GM23338 (cell line): ENCODE measurements around the gene MYO16. TPM values are rescaled to one million over a fixed set of nuclear protein-coding genes. Genes with fewer than 3 reads are reported as not detected.

Experiments
- ATAC-seq: fragments of 200-7000 bp; cut with Tn5 transposase; 3 replicates; pipeline ENCODE4 v1.9.1; 2020
- DNase-seq: peaks from one replicate; pipeline ENCODE4 v3.0.0-alpha.2; 2015; ENCODE audit warnings: low spot score
- H2AFZ ChIP-seq: fragments of 200-600 bp; sonication (generic); 2 replicates; pipeline ENCODE4 v1.8.0; 2016; ENCODE audit warnings: antibody characterized with exemption, mild to moderate bottlenecking, moderate library complexity
- H3F3A ChIP-seq: fragments of 200-600 bp; sonication (generic); replicated peaks from 2 replicates; pipeline ENCODE4 v1.8.0; 2017; ENCODE audit warnings: antibody characterized with exemption, mixed run types, low read depth
- H3K27ac ChIP-seq: fragments of 200-600 bp; sonication (generic); 2 replicates; pipeline ENCODE4 v1.6.1; 2016; ENCODE audit warnings: low read depth
- H3K27me3 ChIP-seq: fragments of 200-600 bp; sonication (generic); 2 replicates; pipeline ENCODE4 v1.8.0; 2016; ENCODE audit warnings: mild to moderate bottlenecking, mixed run types, moderate library complexity; ENCODE audit not compliant: insufficient read depth
- H3K36me3 ChIP-seq: fragments of 200-600 bp; sonication (generic); 2 replicates; pipeline ENCODE4 v1.8.0; 2016; ENCODE audit warnings: mild to moderate bottlenecking; ENCODE audit not compliant: insufficient read depth
- H3K4me1 ChIP-seq: fragments of 200-600 bp; sonication (generic); 2 replicates; pipeline ENCODE4 v1.8.0; 2016; ENCODE audit warnings: mild to moderate bottlenecking, moderate library complexity; ENCODE audit not compliant: insufficient read depth
- H3K4me2 ChIP-seq: fragments of 200-600 bp; sonication (generic); 2 replicates; pipeline ENCODE4 v1.7.1; 2017; ENCODE audit warnings: mixed run types
- H3K4me3 ChIP-seq: fragments of 200-600 bp; sonication (generic); 2 replicates; pipeline ENCODE4 v1.6.1; 2016; ENCODE audit warnings: mixed run types
- H3K79me2 ChIP-seq: fragments of 200-600 bp; sonication (generic); replicated peaks from 2 replicates; pipeline ENCODE4 v1.8.0; 2017; ENCODE audit warnings: mild to moderate bottlenecking; ENCODE audit not compliant: insufficient read depth
- H3K9me2 ChIP-seq: fragments of 200-600 bp; sonication (generic); 2 replicates; pipeline ENCODE4 v1.8.0; 2017; ENCODE audit not compliant: insufficient read depth
- H4K20me1 ChIP-seq: fragments of 200-600 bp; sonication (generic); replicated peaks from 2 replicates; pipeline ENCODE4 v1.8.0; 2017; ENCODE audit warnings: mild to moderate bottlenecking; ENCODE audit not compliant: insufficient read depth
- H3K27ac Mint-ChIP-seq: 2 replicates; pipeline ENCODE4 v1.8.0; 2020; ENCODE audit warnings: inconsistent platforms, mild to moderate bottlenecking, moderate library complexity, mixed read lengths
- H3K27me3 Mint-ChIP-seq: 3 replicates; pipeline ENCODE4 v1.8.0; 2022; ENCODE audit warnings: low read depth, mild to moderate bottlenecking, moderate library complexity, mixed read lengths, inconsistent platforms; ENCODE audit not compliant: insufficient read depth, poor library complexity
- H3K36me3 Mint-ChIP-seq: 3 replicates; pipeline ENCODE4 v1.8.0; 2021; ENCODE audit warnings: low read depth, mild to moderate bottlenecking, inconsistent platforms, moderate library complexity, mixed read lengths
- H3K4me1 Mint-ChIP-seq: 3 replicates; pipeline ENCODE4 v1.8.0; 2020; ENCODE audit warnings: mild to moderate bottlenecking, inconsistent platforms, mixed read lengths
- H3K4me3 Mint-ChIP-seq: 3 replicates; pipeline ENCODE4 v1.8.0; 2021; ENCODE audit warnings: moderate library complexity, mild to moderate bottlenecking, inconsistent platforms, mixed read lengths
- H3K9me3 Mint-ChIP-seq: 3 replicates; pipeline ENCODE4 v1.8.0; 2020; ENCODE audit warnings: moderate library complexity, mild to moderate bottlenecking, inconsistent platforms, mixed read lengths
- CREB1 ChIP-seq: fragments of 250-450 bp; sonication (Bioruptor Pico); IDR thresholded peaks from 2 replicates; pipeline ENCODE4 v1.5.0; 2020; ENCODE audit warnings: low read depth, mild to moderate bottlenecking, moderate library complexity
- ETS1 ChIP-seq: IDR thresholded peaks from 2 replicates; pipeline ENCODE4 v1.6.1; 2016; ENCODE audit warnings: antibody characterized with exemption
- EZH2 ChIP-seq: fragments of 200-600 bp; sonication (generic); IDR thresholded peaks from one replicate; pipeline ENCODE4 v1.8.0; 2017; ENCODE audit warnings: antibody characterized with exemption, mild to moderate bottlenecking, low read depth; ENCODE audit not compliant: unreplicated experiment
- EZH2phosphoT487 ChIP-seq: fragments of 200-600 bp; sonication (generic); IDR thresholded peaks from one replicate; pipeline ENCODE4 v1.8.1; 2018; ENCODE audit warnings: antibody characterized with exemption; ENCODE audit not compliant: unreplicated experiment
- JUNB ChIP-seq: IDR thresholded peaks from one replicate; pipeline ENCODE4 v1.6.1; 2016; ENCODE audit warnings: antibody characterized with exemption; ENCODE audit not compliant: unreplicated experiment
- POLR2AphosphoS5 ChIP-seq: IDR thresholded peaks from 2 replicates; pipeline ENCODE4 v1.6.1; 2016; ENCODE audit warnings: antibody characterized with exemption, low read depth
- STAT1 ChIP-seq: IDR thresholded peaks from one replicate; pipeline ENCODE4 v1.6.1; 2016; ENCODE audit warnings: antibody characterized with exemption; ENCODE audit not compliant: unreplicated experiment
- ZNF462 ChIP-seq: fragments of 250-450 bp; sonication (Bioruptor Pico); IDR thresholded peaks from 2 replicates; pipeline ENCODE4 v1.5.0; 2020; ENCODE audit warnings: mild to moderate bottlenecking, moderate library complexity
- polyA plus RNA-seq: library from polyadenylated mRNA; unstranded; fragments of >200 nt; fragmentation: Nextera tagmentation; extraction: Ambion mirVana; gene quantifications from 2 replicates; pipeline ENCODE4 v1.2.1, GENCODE V29; 2016
- total RNA-seq: library from RNA; depleted of rRNA; stranded (reverse); fragments of >200 nt; shearing (Covaris generic); gene quantifications from 2 replicates; pipeline ENCODE4 v1.2.3, GENCODE V29; 2014
- TF ChIP-seq, protein P1 (sequence below), 2 experiments: fragments of 200-600 bp in 1 of 2; sonication (generic) in 1 of 2; conservative IDR thresholded peaks; 2 replicates each; pipeline versions ENCODE4 v1.5.1 to v1.6.1; 2016 to 2017; ENCODE audit warnings: antibody characterized with exemption in 2 of 2, low read depth in 2 of 2, mild to moderate bottlenecking in 2 of 2, moderate library complexity in 1 of 2
- TF ChIP-seq, protein P2 (sequence below): IDR thresholded peaks from one replicate; pipeline ENCODE4 v1.6.1; 2018; ENCODE audit warnings: antibody characterized with exemption; ENCODE audit not compliant: unreplicated experiment

MYO16 gene
- total and polyA plus RNA-seq, 2 experiments from 2014 or later: 0.10 to 0.13 TPM

DNA sequence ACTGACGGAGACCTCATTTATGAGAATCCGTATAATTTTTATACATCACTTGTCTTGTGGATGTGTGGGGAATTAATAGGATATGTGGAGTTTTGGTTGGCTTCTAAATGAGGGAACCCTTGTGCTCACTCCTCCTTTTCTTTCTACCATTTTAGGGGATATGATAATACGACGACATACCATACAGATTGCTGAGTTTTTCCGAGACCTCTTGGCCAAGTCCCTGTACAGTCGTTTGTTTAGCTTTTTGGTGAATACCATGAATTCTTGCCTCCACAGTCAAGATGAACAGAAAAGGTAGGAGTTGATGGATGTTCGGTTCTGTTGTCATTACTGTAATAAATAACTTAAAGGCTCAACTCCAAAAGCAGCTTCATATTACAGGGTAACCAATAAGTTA is 335.2 kb downstream of the MYO16 start (continued):
- TF ChIP-seq, protein P1, sequence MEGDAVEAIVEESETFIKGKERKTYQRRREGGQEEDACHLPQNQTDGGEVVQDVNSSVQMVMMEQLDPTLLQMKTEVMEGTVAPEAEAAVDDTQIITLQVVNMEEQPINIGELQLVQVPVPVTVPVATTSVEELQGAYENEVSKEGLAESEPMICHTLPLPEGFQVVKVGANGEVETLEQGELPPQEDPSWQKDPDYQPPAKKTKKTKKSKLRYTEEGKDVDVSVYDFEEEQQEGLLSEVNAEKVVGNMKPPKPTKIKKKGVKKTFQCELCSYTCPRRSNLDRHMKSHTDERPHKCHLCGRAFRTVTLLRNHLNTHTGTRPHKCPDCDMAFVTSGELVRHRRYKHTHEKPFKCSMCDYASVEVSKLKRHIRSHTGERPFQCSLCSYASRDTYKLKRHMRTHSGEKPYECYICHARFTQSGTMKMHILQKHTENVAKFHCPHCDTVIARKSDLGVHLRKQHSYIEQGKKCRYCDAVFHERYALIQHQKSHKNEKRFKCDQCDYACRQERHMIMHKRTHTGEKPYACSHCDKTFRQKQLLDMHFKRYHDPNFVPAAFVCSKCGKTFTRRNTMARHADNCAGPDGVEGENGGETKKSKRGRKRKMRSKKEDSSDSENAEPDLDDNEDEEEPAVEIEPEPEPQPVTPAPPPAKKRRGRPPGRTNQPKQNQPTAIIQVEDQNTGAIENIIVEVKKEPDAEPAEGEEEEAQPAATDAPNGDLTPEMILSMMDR (conservative IDR thresholded peaks at IDR 0.05; ENCODE audit: low read depth in 2 of 2): no peak
- TF ChIP-seq JUNB (no peak), CREB1 (no peak)

- H3K9me3 Mint-ChIP-seq: no peaks in the 10 kb centered on the region
- no peaks in the 10 kb centered on the region for H3K4me1 ChIP-seq
- no peak overlapping the region for H3K4me3 ChIP-seq
- no peak overlapping the region for H3K4me3 Mint-ChIP-seq
- H3K27me3 Mint-ChIP-seq: peaks cover 1% of the 10 kb centered on the region
- H4K20me1 ChIP-seq: no peaks in the 10 kb centered on the region
- no peaks in the 10 kb centered on the region for H3K36me3 ChIP-seq
- no peaks in the 10 kb centered on the region for H3K36me3 Mint-ChIP-seq
- H3K4me1 Mint-ChIP-seq: no peaks in the 10 kb centered on the region
- H3F3A ChIP-seq: no peaks in the 10 kb centered on the region
- no peak overlapping the region for H2AFZ ChIP-seq
- DNase-seq (no peak), ATAC-seq (no peak)
- H3K27me3 ChIP-seq: no peaks in the 10 kb centered on the region
- no peak overlapping the region for H3K27ac Mint-ChIP-seq
- no peaks in the 10 kb centered on the region for H3K79me2 ChIP-seq
- H3K27ac ChIP-seq: no peak overlapping the region
- no peak overlapping the region for H3K4me2 ChIP-seq
- no peaks in the 10 kb centered on the region for H3K9me2 ChIP-seq
- TF ChIP-seq STAT1: no peak
- TF ChIP-seq, protein P2, sequence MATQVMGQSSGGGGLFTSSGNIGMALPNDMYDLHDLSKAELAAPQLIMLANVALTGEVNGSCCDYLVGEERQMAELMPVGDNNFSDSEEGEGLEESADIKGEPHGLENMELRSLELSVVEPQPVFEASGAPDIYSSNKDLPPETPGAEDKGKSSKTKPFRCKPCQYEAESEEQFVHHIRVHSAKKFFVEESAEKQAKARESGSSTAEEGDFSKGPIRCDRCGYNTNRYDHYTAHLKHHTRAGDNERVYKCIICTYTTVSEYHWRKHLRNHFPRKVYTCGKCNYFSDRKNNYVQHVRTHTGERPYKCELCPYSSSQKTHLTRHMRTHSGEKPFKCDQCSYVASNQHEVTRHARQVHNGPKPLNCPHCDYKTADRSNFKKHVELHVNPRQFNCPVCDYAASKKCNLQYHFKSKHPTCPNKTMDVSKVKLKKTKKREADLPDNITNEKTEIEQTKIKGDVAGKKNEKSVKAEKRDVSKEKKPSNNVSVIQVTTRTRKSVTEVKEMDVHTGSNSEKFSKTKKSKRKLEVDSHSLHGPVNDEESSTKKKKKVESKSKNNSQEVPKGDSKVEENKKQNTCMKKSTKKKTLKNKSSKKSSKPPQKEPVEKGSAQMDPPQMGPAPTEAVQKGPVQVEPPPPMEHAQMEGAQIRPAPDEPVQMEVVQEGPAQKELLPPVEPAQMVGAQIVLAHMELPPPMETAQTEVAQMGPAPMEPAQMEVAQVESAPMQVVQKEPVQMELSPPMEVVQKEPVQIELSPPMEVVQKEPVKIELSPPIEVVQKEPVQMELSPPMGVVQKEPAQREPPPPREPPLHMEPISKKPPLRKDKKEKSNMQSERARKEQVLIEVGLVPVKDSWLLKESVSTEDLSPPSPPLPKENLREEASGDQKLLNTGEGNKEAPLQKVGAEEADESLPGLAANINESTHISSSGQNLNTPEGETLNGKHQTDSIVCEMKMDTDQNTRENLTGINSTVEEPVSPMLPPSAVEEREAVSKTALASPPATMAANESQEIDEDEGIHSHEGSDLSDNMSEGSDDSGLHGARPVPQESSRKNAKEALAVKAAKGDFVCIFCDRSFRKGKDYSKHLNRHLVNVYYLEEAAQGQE: no peak
- TF ChIP-seq ZNF462 (CRISPR knock-in tag): no peak
- TF ChIP-seq EZH2phosphoT487: no peak
- TF ChIP-seq ETS1: no peak
- TF ChIP-seq EZH2: no peak
- TF ChIP-seq, protein P1 (conservative IDR thresholded peaks at IDR 0.05; ENCODE audit: low read depth in 2 of 2): no peak
- TF ChIP-seq CREB1: no peak
- TF ChIP-seq POLR2AphosphoS5: no peak
Measured at GRCh38 chr13:108967371-108967770, 338.0 kb downstream of the MYO16 start.
